Measurements from ENCODE around the gene ATG7. TPM values are rescaled to one million over a fixed set of nuclear protein-coding genes. Genes with fewer than 3 reads are reported as not detected.

The ATG7 gene
- total and polyA plus RNA-seq, 9 donors = 10.2 to 54.5 (median 37.4) TPM

DNA sequence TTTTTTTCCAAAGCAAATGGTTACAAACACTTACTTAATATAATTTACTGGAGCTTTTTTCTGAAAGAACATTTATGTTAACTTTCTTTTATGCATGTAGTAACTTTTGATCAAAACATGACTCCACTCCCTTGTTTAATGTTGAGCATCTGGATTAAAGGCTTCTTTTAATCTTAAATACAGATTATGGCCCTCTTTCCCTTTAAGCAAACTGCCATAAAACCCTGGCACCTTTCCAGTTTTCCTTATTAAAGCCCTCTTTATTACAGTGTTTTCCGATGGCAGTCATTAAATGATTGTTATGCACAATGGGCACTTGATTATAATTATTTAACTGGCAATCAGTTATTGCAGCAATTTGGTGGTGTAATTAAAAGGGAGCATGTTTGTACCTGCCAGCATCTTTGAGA is 204.5 kb downstream of the ATG7 start:
- no peak for DNase-seq
- TF ChIP-seq, protein P1, sequence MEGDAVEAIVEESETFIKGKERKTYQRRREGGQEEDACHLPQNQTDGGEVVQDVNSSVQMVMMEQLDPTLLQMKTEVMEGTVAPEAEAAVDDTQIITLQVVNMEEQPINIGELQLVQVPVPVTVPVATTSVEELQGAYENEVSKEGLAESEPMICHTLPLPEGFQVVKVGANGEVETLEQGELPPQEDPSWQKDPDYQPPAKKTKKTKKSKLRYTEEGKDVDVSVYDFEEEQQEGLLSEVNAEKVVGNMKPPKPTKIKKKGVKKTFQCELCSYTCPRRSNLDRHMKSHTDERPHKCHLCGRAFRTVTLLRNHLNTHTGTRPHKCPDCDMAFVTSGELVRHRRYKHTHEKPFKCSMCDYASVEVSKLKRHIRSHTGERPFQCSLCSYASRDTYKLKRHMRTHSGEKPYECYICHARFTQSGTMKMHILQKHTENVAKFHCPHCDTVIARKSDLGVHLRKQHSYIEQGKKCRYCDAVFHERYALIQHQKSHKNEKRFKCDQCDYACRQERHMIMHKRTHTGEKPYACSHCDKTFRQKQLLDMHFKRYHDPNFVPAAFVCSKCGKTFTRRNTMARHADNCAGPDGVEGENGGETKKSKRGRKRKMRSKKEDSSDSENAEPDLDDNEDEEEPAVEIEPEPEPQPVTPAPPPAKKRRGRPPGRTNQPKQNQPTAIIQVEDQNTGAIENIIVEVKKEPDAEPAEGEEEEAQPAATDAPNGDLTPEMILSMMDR (IDR thresholded peaks at IDR 0.05) = no peak
- TF ChIP-seq EP300 (IDR thresholded peaks at IDR 0.05) = no peak
- no peak for TF ChIP-seq POLR2A (IDR thresholded peaks at IDR 0.05)
- Histone ChIP-seq H3K4me3 (peak overlapping the region; percentile 5), H3K27ac (no peak overlapping the region), H3K36me3 (no peaks in the 10 kb centered on the region), H3K4me1 (ENCODE audit: insufficient read depth) (peaks cover 9% of the 10 kb centered on the region), H3K27me3 (no peaks in the 10 kb centered on the region), H3K9me3 (no peaks in the 10 kb centered on the region)
- 37 to 74% (median 56%) methylated on average over 1 of the region's 1 CpG for WGBS, 3 donors
- intact Hi-C loops (cut with DNase I) = no loop called here

DNA sequence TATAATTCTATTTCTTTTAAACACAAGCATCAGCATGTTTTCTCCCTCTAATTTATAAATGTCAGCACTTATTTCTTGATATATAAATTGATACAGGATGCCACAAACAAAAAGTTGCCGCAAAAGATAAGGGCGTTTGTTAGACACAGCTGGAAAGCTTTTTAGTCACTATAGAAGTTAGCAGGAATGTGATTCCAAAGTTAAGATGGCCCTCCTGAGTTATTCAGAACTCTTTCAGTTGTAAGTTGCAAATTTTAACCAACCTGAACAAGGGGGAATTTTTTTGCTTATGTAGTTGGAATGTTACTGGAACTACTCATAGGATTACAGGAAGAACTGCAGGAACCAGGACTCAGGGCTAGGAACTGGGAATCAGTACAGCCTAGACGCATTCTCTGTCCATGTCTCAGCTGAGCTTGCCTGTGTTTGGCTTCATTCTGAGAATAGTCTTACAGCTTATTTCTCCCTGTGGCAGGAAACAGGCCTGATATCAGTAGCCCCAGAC is 205.3 kb downstream of the ATG7 start:
- peak in 1 of 5 donors; percentile 45 for DNase-seq
- TF ChIP-seq EP300 (IDR thresholded peaks at IDR 0.05) (peak; percentile 24), POLR2A (IDR thresholded peaks at IDR 0.05) (no peak)
- no peak overlapping the region for H3K4me3 ChIP-seq
- no peaks in the 10 kb centered on the region for H3K9me3 ChIP-seq
- H3K36me3 ChIP-seq = no peaks in the 10 kb centered on the region
- 28 to 39% (median 36%) methylated on average over 3 of the region's 3 CpGs for WGBS, 3 donors
- peaks cover 14% of the 10 kb centered on the region for H3K4me1 ChIP-seq (ENCODE audit: insufficient read depth)
- peak overlapping the region in 1 of 2 donors; percentile 57 for H3K27ac ChIP-seq
- intact Hi-C loops (cut with DNase I) = no loop called here
- H3K27me3 ChIP-seq = no peaks in the 10 kb centered on the region

DNA sequence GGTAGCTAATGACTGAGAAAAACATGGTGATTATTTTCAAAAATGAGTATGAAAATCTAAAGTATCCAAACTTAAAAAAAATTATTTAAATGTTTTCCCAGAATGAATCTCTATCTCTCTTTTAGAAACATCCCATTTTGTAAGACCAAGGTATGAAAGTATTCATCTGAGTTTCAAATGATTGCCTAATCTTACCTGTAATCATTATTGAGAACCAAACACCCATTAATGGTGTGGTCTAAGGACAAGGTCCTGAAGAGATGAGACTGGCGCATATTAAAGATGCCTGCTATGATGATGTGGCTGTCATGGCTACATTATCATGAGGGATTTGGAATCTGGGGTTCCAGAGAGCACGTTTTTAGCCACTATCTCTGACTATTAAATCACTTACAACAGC is 206.0 kb downstream of the ATG7 start:
- no peaks in the 10 kb centered on the region for H3K36me3 ChIP-seq
- H3K27me3 ChIP-seq = no peaks in the 10 kb centered on the region
- intact Hi-C loops (cut with DNase I) = no loop called here
- WGBS, 3 donors = 40 to 52% (median 41%) methylated on average over 2 of the region's 2 CpGs
- peaks cover 14% of the 10 kb centered on the region for H3K4me1 ChIP-seq (ENCODE audit: insufficient read depth)
- no peak for DNase-seq
- TF ChIP-seq POLR2A (IDR thresholded peaks at IDR 0.05) = no peak
- TF ChIP-seq EP300 (IDR thresholded peaks at IDR 0.05) = no peak
- TF ChIP-seq, protein P1 (IDR thresholded peaks at IDR 0.05) = no peak
- no peak overlapping the region for H3K4me3 ChIP-seq
- H3K9me3 ChIP-seq = no peaks in the 10 kb centered on the region
- H3K27ac ChIP-seq = peak overlapping the region in 1 of 2 donors; percentile 57

DNA sequence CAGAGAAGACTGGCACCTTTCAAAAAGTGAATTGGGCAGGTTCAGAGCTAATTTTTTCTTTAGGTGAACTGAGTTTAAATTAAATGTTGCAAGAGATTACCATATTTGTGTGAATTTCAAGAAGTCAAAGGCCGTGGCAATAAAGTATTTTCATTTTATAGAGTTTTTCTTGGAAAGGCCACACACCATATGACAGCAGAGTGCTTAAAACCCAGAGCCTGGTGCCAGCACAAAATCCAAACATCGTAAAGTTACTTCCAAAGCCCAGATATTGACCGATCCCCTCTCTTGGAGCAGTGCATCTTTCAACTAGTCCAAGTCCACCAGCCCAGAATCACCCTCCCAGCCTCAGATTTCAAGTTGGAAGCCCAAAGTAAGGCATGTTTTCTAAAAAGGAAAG is 207.0 kb downstream of the ATG7 start:
- TF ChIP-seq POLR2A (IDR thresholded peaks at IDR 0.05) = no peak
- DNase-seq = no peak
- H3K27ac ChIP-seq = no peak overlapping the region
- H3K4me3 ChIP-seq = no peak overlapping the region
- H3K27me3 ChIP-seq = no peaks in the 10 kb centered on the region
- no peaks in the 10 kb centered on the region for H3K36me3 ChIP-seq
- intact Hi-C loops (cut with DNase I) = no loop called here
- WGBS, 3 donors = 83 to 93% (median 93%) methylated on average over 3 of the region's 3 CpGs
- no peaks in the 10 kb centered on the region for H3K9me3 ChIP-seq
- H3K4me1 ChIP-seq (ENCODE audit: insufficient read depth) = peaks cover 14% of the 10 kb centered on the region

DNA sequence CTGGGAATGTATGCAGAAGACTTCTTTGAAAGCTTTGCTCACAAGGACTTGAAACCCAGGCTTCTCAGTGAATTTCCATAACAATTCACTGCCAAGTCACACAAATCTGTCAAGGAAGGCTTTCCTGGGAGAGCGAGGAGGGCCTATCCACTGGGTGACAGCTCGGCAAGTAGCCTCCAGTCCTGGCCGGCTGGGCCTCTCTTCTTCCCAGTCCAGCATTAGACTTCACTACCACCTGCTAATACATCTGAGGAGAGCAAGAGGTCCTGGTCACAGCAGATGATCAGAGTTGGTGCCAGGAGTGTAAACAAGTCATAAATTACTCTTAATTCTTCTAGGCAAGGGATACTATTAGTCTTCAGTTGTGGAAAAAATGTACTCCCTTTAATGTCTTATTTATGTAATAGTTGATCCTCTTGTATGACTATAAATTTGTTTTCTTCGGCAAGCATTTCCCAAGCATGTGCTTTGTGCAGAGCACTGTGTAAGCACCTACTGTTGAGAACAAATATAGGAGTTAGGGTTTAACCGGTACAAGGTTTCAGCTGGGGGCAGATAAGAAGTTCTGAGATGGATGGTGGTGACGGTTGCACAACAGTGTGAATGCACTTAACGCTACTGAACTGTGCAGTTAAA is 208.6 kb downstream of the ATG7 start:
- Histone ChIP-seq H3K4me3 (no peak overlapping the region), H3K27me3 (no peaks in the 10 kb centered on the region), H3K27ac (no peak overlapping the region), H3K36me3 (no peaks in the 10 kb centered on the region), H3K9me3 (no peaks in the 10 kb centered on the region), H3K4me1 (ENCODE audit: insufficient read depth) (peaks cover 14% of the 10 kb centered on the region)
- DNase-seq = peak in 1 of 5 donors; percentile 21
- intact Hi-C loops (cut with DNase I) = no loop called here
- TF ChIP-seq, protein P1 (IDR thresholded peaks at IDR 0.05) = no peak
- no peak for TF ChIP-seq EP300 (IDR thresholded peaks at IDR 0.05)
- TF ChIP-seq POLR2A (IDR thresholded peaks at IDR 0.05) = no peak
- WGBS, 3 donors = 68 to 90% (median 83%) methylated on average over 7 of the region's 7 CpGs
